Testis (tissue), 2 donors: ENCODE data around the gene CTBP2.

Experiments used
- CTCF ChIP-seq, 3 experiments: fragments of 450-650 bp in 2 of 3; fragments of 200-600 bp in 1 of 3; sonication (generic) in 1 of 3; IDR thresholded peaks; one replicate each; pipeline ENCODE4 v1.5.1; 2016 to 2019; ENCODE audit warnings: antibody characterized with exemption in 3 of 3, mild to moderate bottlenecking in 2 of 3, moderate library complexity in 1 of 3
- POLR2A ChIP-seq: fragments of 450-650 bp; IDR thresholded peaks from one replicate; pipeline ENCODE4 v1.6.1; 2017; ENCODE audit warnings: antibody characterized with exemption, mild to moderate bottlenecking, moderate library complexity

DNA sequence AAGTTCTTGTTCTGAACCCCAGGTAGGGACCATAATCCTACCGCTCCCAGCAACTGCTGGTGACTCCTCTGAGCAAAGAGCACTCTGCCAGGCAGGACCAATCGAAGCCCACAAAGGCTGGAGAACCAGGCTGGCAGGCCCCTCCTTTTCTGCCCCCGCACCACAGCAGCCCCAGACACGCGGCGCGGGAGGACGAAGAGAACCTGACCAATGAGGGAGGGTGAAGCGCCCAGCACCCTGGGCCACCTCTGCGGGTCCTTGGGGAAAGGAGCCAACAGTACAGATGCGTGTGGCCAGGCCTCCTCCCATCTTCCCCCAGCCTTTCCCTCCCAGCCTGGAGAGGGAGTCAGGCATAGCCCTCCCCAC is 25.9 kb downstream of the CTBP2 start:
- TF ChIP-seq CTCF (IDR thresholded peaks at IDR 0.05) (no peak), POLR2A (no peak)
